ENCODE data around the gene UNC5A. TPM values are rescaled to one million over a fixed set of nuclear protein-coding genes. Genes with fewer than 3 reads are reported as not detected.

UNC5A gene
- total and polyA plus RNA-seq, 10 of the 15 experiments (the other 5 are each of a cell fraction or from before 2014, with no cell fraction given), result not detected

GRCh38 chr5:176827736-176828414, 17.5 kb downstream of the UNC5A start:
- DNase-seq (ENCODE audit: low read depth, low spot score) (no peak), FAIRE-seq (no peak), ATAC-seq (no peak)
- no TSS peak for BruUV-seq (replicated peaks)
- Histone ChIP-seq H3K9ac (ENCODE audit: control insufficient read depth, insufficient read depth, low read length) (no peak overlapping the region), H3K4me2 (ENCODE audit: control insufficient read depth, insufficient read depth) (no peak overlapping the region), H3K36me3 (ENCODE audit: control insufficient read depth in 2 of 2, insufficient read depth in 2 of 2, low read length in 1 of 2) (no peaks in the 10 kb centered on the region), H3K27ac (ENCODE audit: control insufficient read depth, insufficient read depth) (no peak overlapping the region), H3K27me3 (replicated peaks in 1 of 2; ENCODE audit: control insufficient read depth in 2 of 2, insufficient read depth in 2 of 2, low read length in 1 of 2) (no peaks in the 10 kb centered on the region; a peak in 1 of 4 replicates), H4K20me1 (ENCODE audit: control insufficient read depth, insufficient read depth) (no peaks in the 10 kb centered on the region), H3K4me3 (no peak overlapping the region), H2AFZ (ENCODE audit: control insufficient read depth, low read depth, low read length) (no peak overlapping the region), H3K4me1 (ENCODE audit: control insufficient read depth, insufficient read depth, low read length) (no peaks in the 10 kb centered on the region), H3K79me2 (ENCODE audit: control insufficient read depth, insufficient read depth, low read length) (no peaks in the 10 kb centered on the region), H3K9me3 (replicated peaks; ENCODE audit: control insufficient read depth, insufficient read depth, low read length) (no peaks in the 10 kb centered on the region)
- in situ Hi-C loops (cut with MboI) (no loop called here), intact Hi-C loops (cut with micrococcal nuclease; ENCODE audit: unreplicated experiment) (no loop called here)
- ChIA-PET POLR2A (no interaction called here), RAD21 (ENCODE audit: unreplicated experiment) (no interaction called here), CTCF (no interaction called here), SMC1A (ENCODE audit: uncharacterized antibody, unreplicated experiment) (no interaction called here)
- WGBS (ENCODE audit: insufficient coverage, insufficient replicate concordance, low lambda C conversion rate, missing lambda C conversion rate), result 48% methylated on average over 14 of the region's 14 CpGs
- TF ChIP-seq SIN3A (IDR thresholded peaks at IDR 0.05; ENCODE audit: low read depth, low read length) (no peak), LARP7 (IDR thresholded peaks at IDR 0.05) (no peak), RFX5 (IDR thresholded peaks at IDR 0.05; ENCODE audit: low read depth, low read length) (no peak), RAD51 (IDR thresholded peaks at IDR 0.05) (no peak), CREM (IDR thresholded peaks at IDR 0.05; ENCODE audit: low read depth) (no peak), ASH2L (IDR thresholded peaks at IDR 0.05; ENCODE audit: borderline replicate concordance, low read depth) (no peak)
- TF ChIP-seq, protein P1, sequence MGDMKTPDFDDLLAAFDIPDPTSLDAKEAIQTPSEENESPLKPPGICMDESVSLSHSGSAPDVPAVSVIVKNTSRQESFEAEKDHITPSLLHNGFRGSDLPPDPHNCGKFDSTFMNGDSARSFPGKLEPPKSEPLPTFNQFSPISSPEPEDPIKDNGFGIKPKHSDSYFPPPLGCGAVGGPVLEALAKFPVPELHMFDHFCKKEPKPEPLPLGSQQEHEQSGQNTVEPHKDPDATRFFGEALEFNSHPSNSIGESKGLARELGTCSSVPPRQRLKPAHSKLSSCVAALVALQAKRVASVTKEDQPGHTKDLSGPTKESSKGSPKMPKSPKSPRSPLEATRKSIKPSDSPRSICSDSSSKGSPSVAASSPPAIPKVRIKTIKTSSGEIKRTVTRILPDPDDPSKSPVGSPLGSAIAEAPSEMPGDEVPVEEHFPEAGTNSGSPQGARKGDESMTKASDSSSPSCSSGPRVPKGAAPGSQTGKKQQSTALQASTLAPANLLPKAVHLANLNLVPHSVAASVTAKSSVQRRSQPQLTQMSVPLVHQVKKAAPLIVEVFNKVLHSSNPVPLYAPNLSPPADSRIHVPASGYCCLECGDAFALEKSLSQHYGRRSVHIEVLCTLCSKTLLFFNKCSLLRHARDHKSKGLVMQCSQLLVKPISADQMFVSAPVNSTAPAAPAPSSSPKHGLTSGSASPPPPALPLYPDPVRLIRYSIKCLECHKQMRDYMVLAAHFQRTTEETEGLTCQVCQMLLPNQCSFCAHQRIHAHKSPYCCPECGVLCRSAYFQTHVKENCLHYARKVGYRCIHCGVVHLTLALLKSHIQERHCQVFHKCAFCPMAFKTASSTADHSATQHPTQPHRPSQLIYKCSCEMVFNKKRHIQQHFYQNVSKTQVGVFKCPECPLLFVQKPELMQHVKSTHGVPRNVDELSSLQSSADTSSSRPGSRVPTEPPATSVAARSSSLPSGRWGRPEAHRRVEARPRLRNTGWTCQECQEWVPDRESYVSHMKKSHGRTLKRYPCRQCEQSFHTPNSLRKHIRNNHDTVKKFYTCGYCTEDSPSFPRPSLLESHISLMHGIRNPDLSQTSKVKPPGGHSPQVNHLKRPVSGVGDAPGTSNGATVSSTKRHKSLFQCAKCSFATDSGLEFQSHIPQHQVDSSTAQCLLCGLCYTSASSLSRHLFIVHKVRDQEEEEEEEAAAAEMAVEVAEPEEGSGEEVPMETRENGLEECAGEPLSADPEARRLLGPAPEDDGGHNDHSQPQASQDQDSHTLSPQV (IDR thresholded peaks at IDR 0.05), result no peak

Data from GM12878 (cell line).